ENCODE data around the gene RTP2.

GRCh38 chr3:187722206-187722612, 19.9 kb upstream of the RTP2 start:
- TF ChIP-seq CTCF (IDR thresholded peaks at IDR 0.05): peak in 1 of 2 donors; percentile 6
- no peak for TF ChIP-seq POLR2AphosphoS5 (IDR thresholded peaks at IDR 0.05)
- TF ChIP-seq EP300 (IDR thresholded peaks at IDR 0.05): no peak

Measured in suprapubic skin (tissue), 4 donors.